Measurements from ENCODE around the gene SUGCT.
"Not testable (repeated sequence)": the region's sequence is repeated elsewhere in the genome, so short reads cannot be mapped to it uniquely, and the experiment has no call there.

SUGCT gene

DNA sequence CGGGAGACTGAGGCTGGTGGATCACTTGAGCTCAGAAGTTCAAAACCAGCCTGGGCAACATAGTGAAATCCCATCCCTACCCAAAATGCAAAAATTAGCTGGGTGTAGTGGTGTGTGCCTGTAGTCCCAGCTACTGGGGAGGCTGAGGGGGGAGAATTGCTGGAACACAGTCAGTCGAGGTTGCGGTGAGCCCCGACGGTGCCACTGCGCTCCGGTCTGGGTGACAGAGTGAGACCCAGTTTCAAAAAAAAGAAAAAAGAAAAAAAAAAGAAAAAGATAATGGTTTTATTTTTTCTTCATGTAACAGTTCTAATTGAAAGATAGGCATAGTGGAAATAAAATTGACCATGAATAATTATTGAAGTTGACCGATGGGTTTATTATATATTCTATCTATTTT, 99.9 kb downstream of the SUGCT start:
- DNase-seq (ENCODE audit: low read depth) = no peak
- no peak overlapping the region for H3K4me3 ChIP-seq (ENCODE audit: low read depth, low read length)
- TF ChIP-seq, protein P1, sequence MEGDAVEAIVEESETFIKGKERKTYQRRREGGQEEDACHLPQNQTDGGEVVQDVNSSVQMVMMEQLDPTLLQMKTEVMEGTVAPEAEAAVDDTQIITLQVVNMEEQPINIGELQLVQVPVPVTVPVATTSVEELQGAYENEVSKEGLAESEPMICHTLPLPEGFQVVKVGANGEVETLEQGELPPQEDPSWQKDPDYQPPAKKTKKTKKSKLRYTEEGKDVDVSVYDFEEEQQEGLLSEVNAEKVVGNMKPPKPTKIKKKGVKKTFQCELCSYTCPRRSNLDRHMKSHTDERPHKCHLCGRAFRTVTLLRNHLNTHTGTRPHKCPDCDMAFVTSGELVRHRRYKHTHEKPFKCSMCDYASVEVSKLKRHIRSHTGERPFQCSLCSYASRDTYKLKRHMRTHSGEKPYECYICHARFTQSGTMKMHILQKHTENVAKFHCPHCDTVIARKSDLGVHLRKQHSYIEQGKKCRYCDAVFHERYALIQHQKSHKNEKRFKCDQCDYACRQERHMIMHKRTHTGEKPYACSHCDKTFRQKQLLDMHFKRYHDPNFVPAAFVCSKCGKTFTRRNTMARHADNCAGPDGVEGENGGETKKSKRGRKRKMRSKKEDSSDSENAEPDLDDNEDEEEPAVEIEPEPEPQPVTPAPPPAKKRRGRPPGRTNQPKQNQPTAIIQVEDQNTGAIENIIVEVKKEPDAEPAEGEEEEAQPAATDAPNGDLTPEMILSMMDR (IDR thresholded peaks at IDR 0.05; ENCODE audit: control insufficient read depth, extremely low read depth, insufficient read depth) = no peak

DNA sequence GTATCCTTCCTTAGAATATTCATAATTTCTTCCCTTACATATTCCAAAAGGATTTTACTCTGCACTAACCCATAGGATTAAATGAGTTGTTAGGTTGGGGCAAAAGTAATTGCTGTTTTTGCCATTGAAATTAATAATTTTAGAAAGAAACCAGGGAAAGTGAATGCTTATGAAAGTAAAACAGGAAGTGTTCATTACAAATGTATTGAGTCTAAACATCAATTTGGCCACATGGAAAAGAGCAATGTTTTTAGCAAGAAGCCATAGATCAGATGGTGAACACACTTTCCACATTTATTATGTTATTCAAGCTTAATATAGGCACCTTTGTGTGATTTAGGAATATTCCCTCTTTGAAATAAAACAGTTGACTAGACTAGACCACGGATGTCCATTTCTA, 102.9 kb downstream of the SUGCT start:
- no peak overlapping the region for H3K4me3 ChIP-seq (ENCODE audit: low read depth, low read length)
- TF ChIP-seq, protein P1 (IDR thresholded peaks at IDR 0.05; ENCODE audit: control insufficient read depth, extremely low read depth, insufficient read depth) = no peak
- no peak for DNase-seq (ENCODE audit: low read depth)

DNA sequence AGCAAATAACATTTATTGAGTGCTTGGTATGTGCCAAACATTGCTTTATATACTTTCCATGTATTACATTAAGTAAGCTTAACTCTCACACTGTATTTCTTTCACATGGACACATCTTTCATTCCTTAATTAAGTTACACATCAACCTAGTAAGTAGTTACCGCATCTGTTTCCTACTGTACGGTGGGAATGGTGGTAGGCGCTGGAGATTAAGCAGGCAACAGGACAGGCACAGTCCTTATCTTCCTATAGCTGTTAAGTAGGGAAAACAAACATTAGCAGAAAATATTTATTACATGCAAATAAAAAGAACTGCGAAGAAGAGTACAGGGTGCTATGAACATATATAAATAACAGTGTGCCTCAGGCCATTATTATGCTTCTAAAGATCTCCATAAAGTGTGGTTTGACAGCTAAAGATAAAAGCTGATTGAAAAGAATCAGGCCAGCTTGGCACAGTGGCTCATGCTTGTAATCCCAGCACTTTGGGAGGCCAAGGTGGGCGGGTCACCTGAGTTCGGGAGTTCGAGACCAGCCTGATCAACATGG, 105.0 kb downstream of the SUGCT start:
- TF ChIP-seq, protein P1 (IDR thresholded peaks at IDR 0.05; ENCODE audit: control insufficient read depth, extremely low read depth, insufficient read depth) = no peak
- peak; percentile 92 for DNase-seq (ENCODE audit: low read depth)
- H3K4me3 ChIP-seq (ENCODE audit: low read depth, low read length) = no peak overlapping the region

DNA sequence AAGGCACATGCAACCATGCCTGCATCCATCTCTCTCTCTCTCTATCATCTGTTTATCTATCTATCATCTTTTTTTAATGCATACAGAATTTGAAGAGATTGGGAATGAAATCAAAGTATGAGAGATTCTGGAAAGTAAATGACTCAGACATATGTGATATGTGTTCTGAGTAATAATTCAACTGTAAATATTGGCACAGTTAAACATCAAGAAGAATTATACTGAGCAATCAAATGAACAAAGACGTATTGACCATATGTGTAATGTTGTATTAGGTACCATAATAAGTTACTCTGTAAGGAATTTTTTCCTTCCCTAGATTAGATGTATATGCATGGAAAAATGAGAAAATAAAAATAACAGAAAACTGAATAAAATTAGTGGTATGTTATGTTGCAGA, 108.3 kb downstream of the SUGCT start:
- no peak overlapping the region for H3K4me3 ChIP-seq (ENCODE audit: low read depth, low read length)
- peak; percentile 11 for DNase-seq (ENCODE audit: low read depth)
- TF ChIP-seq, protein P1 (IDR thresholded peaks at IDR 0.05; ENCODE audit: control insufficient read depth, extremely low read depth, insufficient read depth) = no peak

DNA sequence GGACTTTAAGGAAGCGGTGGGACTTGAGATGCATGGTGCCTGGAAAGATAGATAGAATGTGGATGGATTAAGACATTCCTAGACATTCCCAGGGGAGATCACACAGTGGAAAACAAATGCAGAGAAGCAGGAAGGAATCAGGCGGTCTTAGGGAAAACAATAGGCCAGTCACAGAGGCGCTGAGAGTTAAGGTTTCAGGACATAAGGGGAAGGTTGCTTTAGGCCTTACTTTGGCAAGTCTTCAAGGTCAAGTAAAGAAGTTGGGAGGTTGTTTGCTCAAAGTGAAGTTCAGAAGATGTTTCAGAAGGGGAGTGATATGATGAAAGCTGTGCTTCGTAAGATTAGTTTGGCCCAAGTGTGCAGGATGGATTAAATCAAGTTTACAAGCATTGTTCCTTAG, 109.4 kb downstream of the SUGCT start:
- TF ChIP-seq, protein P1 (IDR thresholded peaks at IDR 0.05; ENCODE audit: control insufficient read depth, extremely low read depth, insufficient read depth) = no peak
- no peak overlapping the region for H3K4me3 ChIP-seq (ENCODE audit: low read depth, low read length)
- peak; percentile 77 for DNase-seq (ENCODE audit: low read depth)

DNA sequence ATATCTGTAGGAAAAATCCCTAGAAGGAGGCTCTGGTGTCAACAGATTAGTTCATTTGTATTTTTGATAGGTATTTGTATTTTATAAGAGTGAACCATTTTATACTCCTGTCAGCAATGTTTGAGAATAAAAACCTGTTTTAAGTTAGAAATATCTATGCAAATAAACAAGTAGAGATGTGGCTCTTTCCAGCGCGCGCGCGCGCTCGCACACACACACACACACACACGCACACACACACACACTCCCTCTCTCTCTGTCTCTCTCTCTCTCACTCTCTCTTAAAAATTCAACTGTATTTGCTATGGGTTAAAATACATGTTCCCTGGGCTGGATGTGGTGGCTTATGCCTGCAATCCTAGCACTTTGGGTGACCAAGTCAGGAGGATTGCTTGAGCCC, 113.9 kb downstream of the SUGCT start:
- TF ChIP-seq, protein P1 (IDR thresholded peaks at IDR 0.05; ENCODE audit: control insufficient read depth, extremely low read depth, insufficient read depth) = no peak
- no peak for DNase-seq (ENCODE audit: low read depth)

DNA sequence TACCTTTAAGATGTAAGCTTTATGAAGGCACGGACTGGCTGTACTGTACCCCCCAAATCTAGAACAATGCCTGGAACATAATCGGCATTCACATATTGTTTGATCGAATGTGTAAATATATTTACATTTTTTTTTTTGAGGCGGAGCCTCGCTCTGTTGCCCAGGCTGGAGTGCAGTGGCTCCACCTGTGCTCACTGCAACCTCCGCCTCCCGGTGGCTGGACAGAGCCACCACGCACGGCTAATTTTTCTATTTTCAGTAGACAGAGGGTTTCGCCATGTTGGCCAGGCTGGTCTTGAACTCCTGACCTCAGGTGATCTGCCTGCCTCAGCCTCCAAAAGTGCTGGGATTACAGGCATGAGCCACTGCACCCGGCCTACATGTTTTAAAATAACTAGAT, 118.6 kb downstream of the SUGCT start:
- DNase-seq (ENCODE audit: low read depth); H3K4me3 ChIP-seq (ENCODE audit: low read depth, low read length): not testable (repeated sequence)

More for the DNA sequence above, 113.9 kb downstream of the SUGCT start:
- no peak overlapping the region for H3K4me3 ChIP-seq (ENCODE audit: low read depth, low read length)

All from LNCaP clone FGC (cell line).